ENCODE data around the gene RBM12. TPM values are rescaled to one million over a fixed set of nuclear protein-coding genes. Genes with fewer than 3 reads are reported as not detected.

Gene RBM12
- total and polyA plus RNA-seq, 12 donors, result 6.0 to 63.0 (median 51.5) TPM

DNA sequence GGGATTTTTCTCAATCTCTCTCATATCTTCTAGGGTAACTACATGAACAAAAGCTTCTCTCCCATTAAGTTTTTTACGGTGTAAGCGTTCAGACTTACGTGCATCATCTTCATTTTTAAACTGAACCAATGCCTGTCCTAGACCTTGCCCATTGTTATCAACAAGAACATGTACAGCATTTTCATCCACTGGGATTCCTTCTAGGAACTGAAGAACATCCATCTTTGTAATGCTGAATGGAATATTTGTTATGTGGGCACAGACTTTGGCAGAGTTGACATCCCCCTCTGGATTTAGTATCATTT, 11.3 kb downstream of the RBM12 start:
- DNase-seq (no peak), ATAC-seq (no peak)
- no peak overlapping the region for H3K27ac ChIP-seq
- peaks cover 0 to 63% (median 47%) of the 10 kb centered on the region in 9 donors for H3K4me1 ChIP-seq
- no peaks in the 10 kb centered on the region for H3K9me3 ChIP-seq
- intact Hi-C loops (cut with DNase I), result no loop called here
- TF ChIP-seq, protein P1, sequence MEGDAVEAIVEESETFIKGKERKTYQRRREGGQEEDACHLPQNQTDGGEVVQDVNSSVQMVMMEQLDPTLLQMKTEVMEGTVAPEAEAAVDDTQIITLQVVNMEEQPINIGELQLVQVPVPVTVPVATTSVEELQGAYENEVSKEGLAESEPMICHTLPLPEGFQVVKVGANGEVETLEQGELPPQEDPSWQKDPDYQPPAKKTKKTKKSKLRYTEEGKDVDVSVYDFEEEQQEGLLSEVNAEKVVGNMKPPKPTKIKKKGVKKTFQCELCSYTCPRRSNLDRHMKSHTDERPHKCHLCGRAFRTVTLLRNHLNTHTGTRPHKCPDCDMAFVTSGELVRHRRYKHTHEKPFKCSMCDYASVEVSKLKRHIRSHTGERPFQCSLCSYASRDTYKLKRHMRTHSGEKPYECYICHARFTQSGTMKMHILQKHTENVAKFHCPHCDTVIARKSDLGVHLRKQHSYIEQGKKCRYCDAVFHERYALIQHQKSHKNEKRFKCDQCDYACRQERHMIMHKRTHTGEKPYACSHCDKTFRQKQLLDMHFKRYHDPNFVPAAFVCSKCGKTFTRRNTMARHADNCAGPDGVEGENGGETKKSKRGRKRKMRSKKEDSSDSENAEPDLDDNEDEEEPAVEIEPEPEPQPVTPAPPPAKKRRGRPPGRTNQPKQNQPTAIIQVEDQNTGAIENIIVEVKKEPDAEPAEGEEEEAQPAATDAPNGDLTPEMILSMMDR (IDR thresholded peaks at IDR 0.05), result no peak
- H3K36me3 ChIP-seq, result peaks cover 0 to 74% (median 18%) of the 10 kb centered on the region in 9 donors
- no peak overlapping the region for H3K4me3 ChIP-seq
- WGBS, 2 donors, result 98% methylated on average over 3 of the region's 3 CpGs
- H3K27me3 ChIP-seq, result no peaks in the 10 kb centered on the region

DNA sequence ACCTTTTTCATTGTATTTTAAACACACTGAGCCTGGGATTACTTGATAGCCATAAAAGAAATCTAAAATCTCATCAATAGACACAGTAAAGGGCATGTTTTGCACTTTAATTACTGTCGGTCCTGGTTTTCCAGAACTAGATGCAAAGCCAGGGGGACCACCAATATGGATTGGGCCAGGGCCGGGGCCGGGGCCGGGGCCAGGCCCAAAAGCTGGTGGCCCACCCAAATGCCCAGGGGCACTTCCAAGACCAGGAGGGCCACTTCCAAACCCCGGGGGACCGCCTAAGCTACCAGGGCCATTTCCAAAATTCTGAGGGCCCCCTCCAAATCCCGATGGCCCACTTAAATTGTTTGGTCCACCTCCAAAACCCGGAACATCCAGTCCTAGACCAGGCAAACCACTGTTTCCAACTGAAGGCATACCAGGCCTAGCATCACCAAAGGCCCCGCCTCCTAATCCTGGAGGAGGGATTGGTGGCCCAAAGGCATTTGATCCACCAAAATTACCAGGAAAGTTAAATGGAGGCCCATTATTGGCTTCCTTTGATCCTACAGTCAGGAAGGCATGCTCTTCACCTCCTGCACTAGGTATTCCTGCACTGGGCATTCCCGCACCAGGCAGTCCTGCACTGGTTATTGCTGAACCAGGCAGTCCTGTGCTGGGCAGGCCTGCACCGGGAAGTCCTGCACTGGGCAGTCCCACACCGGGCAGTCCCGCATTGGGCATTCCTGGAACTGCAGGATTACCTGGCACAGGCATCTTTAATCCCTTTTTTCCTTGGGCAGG, 11.9 kb downstream of the RBM12 start:
- peaks cover 0 to 59% (median 42%) of the 10 kb centered on the region in 9 donors for H3K4me1 ChIP-seq

DNA sequence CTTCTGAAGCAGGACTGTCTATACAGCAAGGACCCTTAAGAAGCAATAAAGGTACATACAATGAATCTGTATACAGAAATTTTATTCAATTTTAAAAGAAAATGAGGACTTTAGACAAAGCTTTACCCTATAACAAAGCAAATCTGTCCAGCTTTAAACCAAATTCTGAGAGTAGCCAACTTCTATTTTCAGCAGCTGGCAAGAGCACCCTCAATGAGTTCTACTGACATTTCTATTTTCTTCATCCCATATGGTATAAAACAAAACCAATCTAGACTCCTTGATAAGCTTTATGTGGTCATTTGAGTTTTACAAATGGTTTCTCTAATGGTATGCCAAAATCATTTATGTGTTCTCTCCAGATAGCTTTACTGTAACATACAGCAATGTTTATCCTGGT, 12.7 kb downstream of the RBM12 start:
- no peak for ATAC-seq
- TF ChIP-seq, protein P1 (IDR thresholded peaks at IDR 0.05), result no peak
- peaks cover 0 to 64% (median 18%) of the 10 kb centered on the region in 9 donors for H3K36me3 ChIP-seq
- intact Hi-C loops (cut with DNase I), result no loop called here
- no peak overlapping the region for H3K27ac ChIP-seq
- no peaks in the 10 kb centered on the region for H3K27me3 ChIP-seq
- H3K4me1 ChIP-seq, result peaks cover 0 to 50% (median 33%) of the 10 kb centered on the region in 9 donors
- no peaks in the 10 kb centered on the region for H3K9me3 ChIP-seq
- no peak for DNase-seq
- no peak overlapping the region for H3K4me3 ChIP-seq

More for the DNA sequence above, 11.9 kb downstream of the RBM12 start:
- ATAC-seq (peak in 3 of 8 donors; percentile 30 to 59 (median 37)), DNase-seq (no peak)
- WGBS, 2 donors, result 96 to 99% methylated on average over 13 of the region's 13 CpGs
- no peak overlapping the region for H3K4me3 ChIP-seq
- no peak overlapping the region for H3K27ac ChIP-seq
- no peaks in the 10 kb centered on the region for H3K27me3 ChIP-seq
- TF ChIP-seq, protein P1 (IDR thresholded peaks at IDR 0.05), result no peak
- intact Hi-C loops (cut with DNase I), result no loop called here
- no peaks in the 10 kb centered on the region for H3K9me3 ChIP-seq
- peaks cover 0 to 73% (median 18%) of the 10 kb centered on the region in 9 donors for H3K36me3 ChIP-seq

DNA sequence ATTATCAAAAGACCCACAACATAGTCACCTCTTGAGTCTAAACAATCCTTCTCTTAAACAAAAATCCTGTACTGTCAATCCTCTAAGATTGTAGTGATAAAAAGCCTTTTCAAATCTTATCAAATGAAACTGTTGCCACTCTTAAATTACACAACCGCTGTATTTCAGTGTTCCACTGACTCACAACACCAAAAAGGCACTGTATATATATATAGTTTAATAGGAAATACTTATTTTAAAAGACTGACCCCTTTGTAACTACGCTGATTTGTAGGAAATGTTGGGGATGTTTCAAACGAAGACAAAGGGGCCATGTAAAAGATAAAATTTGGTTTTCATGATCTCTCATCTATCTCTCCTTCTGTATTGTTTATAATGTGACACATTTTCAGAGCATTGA, 14.1 kb downstream of the RBM12 start:
- DNase-seq (no peak), ATAC-seq (no peak)
- H3K27ac ChIP-seq, result no peak overlapping the region
- H3K4me3 ChIP-seq, result no peak overlapping the region
- no peaks in the 10 kb centered on the region for H3K27me3 ChIP-seq
- peaks cover 0 to 52% (median 18%) of the 10 kb centered on the region in 9 donors for H3K36me3 ChIP-seq
- 78 to 81% methylated on average over 3 of the region's 3 CpGs for WGBS, 2 donors
- intact Hi-C loops (cut with DNase I), result no loop called here
- H3K4me1 ChIP-seq, result peaks cover 0 to 49% (median 32%) of the 10 kb centered on the region in 9 donors
- TF ChIP-seq, protein P1 (IDR thresholded peaks at IDR 0.05), result no peak
- H3K9me3 ChIP-seq, result no peaks in the 10 kb centered on the region

All from heart right ventricle (tissue), 16 donors.